Astrocyte (in vitro differentiated cells and primary cell): ENCODE results near the gene ATF7. TPM values are rescaled to one million over a fixed set of nuclear protein-coding genes. Genes with fewer than 3 reads are reported as not detected.

Source experiments
- DNase-seq: peaks from one replicate; pipeline ENCODE4 v3.0.0-alpha.2; 2010; ENCODE audit warnings: low read depth
- FAIRE-seq: peaks from 2 replicates; lab custom pipeline; 2011; peaks lifted over from hg19 to GRCh38; lab: Jason Lieb, UNC
- H2AFZ ChIP-seq: 2 replicates; pipeline ENCODE4 v1.6.0; 2012; ENCODE audit warnings: low read depth, low read length, inconsistent platforms
- H3K27ac ChIP-seq: 2 replicates; pipeline ENCODE4 v1.5.1; 2011; ENCODE audit warnings: low read depth, low read length, inconsistent platforms
- H3K27me3 ChIP-seq: 2 replicates; pipeline ENCODE4 v1.6.0; 2011; ENCODE audit warnings: low read length, inconsistent platforms; ENCODE audit not compliant: insufficient read depth
- H3K36me3 ChIP-seq: 2 replicates; pipeline ENCODE4 v1.5.1; 2011; ENCODE audit warnings: low read length, inconsistent platforms; ENCODE audit not compliant: insufficient read depth
- H3K4me1 ChIP-seq: 2 replicates; pipeline ENCODE4 v1.5.1; 2011; ENCODE audit warnings: low read length, inconsistent platforms; ENCODE audit not compliant: insufficient read depth
- H3K4me2 ChIP-seq: 2 replicates; pipeline ENCODE4 v1.6.0; 2012; ENCODE audit warnings: low read length, inconsistent platforms
- H3K4me3 ChIP-seq: 2 replicates; pipeline ENCODE4 v1.5.1; 2011; ENCODE audit warnings: low read depth, mild to moderate bottlenecking, low read length, inconsistent platforms; ENCODE audit not compliant: insufficient read depth
- H3K79me2 ChIP-seq: 2 replicates; pipeline ENCODE4 v1.6.0; 2012; ENCODE audit warnings: mild to moderate bottlenecking, low read length, inconsistent platforms; ENCODE audit not compliant: insufficient read depth
- H3K9ac ChIP-seq: 2 replicates; pipeline ENCODE4 v1.6.0; 2012; ENCODE audit warnings: mild to moderate bottlenecking, low read length, inconsistent platforms
- H3K9me3 ChIP-seq: 2 replicates; pipeline ENCODE4 v1.5.1; 2012; ENCODE audit warnings: low read depth, mild to moderate bottlenecking, low read length, inconsistent platforms; ENCODE audit not compliant: insufficient read depth
- H4K20me1 ChIP-seq: 2 replicates; pipeline ENCODE4 v1.6.0; 2012; ENCODE audit warnings: low read length, inconsistent platforms; ENCODE audit not compliant: insufficient read depth
- H3K27ac Mint-ChIP-seq: one replicate; pipeline ENCODE4 v1.8.0; 2021; ENCODE audit warnings: mild to moderate bottlenecking, mixed read lengths; ENCODE audit not compliant: unreplicated experiment
- H3K27me3 Mint-ChIP-seq: one replicate; pipeline ENCODE4 v1.8.0; 2021; ENCODE audit warnings: low read depth, mixed read lengths; ENCODE audit not compliant: unreplicated experiment
- H3K36me3 Mint-ChIP-seq: one replicate; pipeline ENCODE4 v1.8.0; 2021; ENCODE audit warnings: low read depth, mixed read lengths; ENCODE audit not compliant: unreplicated experiment
- H3K4me1 Mint-ChIP-seq: one replicate; pipeline ENCODE4 v1.8.0; 2021; ENCODE audit warnings: low read depth, mixed read lengths; ENCODE audit not compliant: unreplicated experiment
- H3K4me3 Mint-ChIP-seq: one replicate; pipeline ENCODE4 v1.8.0; 2021; ENCODE audit warnings: mild to moderate bottlenecking, moderate library complexity, mixed read lengths; ENCODE audit not compliant: unreplicated experiment
- H3K9me3 Mint-ChIP-seq: one replicate; pipeline ENCODE4 v1.8.0; 2021; ENCODE audit warnings: mild to moderate bottlenecking, mixed read lengths; ENCODE audit not compliant: unreplicated experiment
- CTCF ChIP-seq: IDR thresholded peaks from 2 replicates; pipeline ENCODE4 v1.5.1; 2011; ENCODE audit warnings: low read depth, mild to moderate bottlenecking, inconsistent platforms, low read length, moderate library complexity; ENCODE audit not compliant: insufficient read depth
- EZH2 ChIP-seq: IDR thresholded peaks from 2 replicates; pipeline ENCODE4 v1.6.1; 2012; ENCODE audit warnings: mild to moderate bottlenecking, low read length, inconsistent platforms; ENCODE audit not compliant: insufficient read depth
- total RNA-seq: library from RNA; stranded (reverse); gene quantifications from 2 replicates; pipeline ENCODE4 v1.2.1, GENCODE V29; 2021

The ATF7 gene
- total RNA-seq, 1 donor from 2014 or later = 38.3 TPM

- Histone ChIP-seq H3K4me3 (peak overlapping the region; percentile 27), H3K9me3 (no peaks in the 10 kb centered on the region), H3K9ac (peak overlapping the region; percentile 63), H4K20me1 (no peaks in the 10 kb centered on the region), H3K27ac (peak overlapping the region; percentile 85), H3K27me3 (no peaks in the 10 kb centered on the region), H3K36me3 (peaks cover 4% of the 10 kb centered on the region), H2AFZ (peak overlapping the region; percentile 6), H3K79me2 (no peaks in the 10 kb centered on the region), H3K4me1 (peaks cover 24% of the 10 kb centered on the region), H3K4me2 (peak overlapping the region; percentile 75)
- Mint-ChIP-seq H3K4me3 (no peak overlapping the region), H3K36me3 (peaks cover 6% of the 10 kb centered on the region), H3K27me3 (no peaks in the 10 kb centered on the region), H3K9me3 (no peaks in the 10 kb centered on the region), H3K4me1 (peaks cover 21% of the 10 kb centered on the region), H3K27ac (peak overlapping the region; percentile 94)
- DNase-seq = peak; percentile 92
- TF ChIP-seq CTCF (no peak), EZH2 (no peak)
- no peak for FAIRE-seq
These were observed 32.9 kb upstream of the ATF7 start for GRCh38 chr12:53659011-53659551.

GRCh38 chr12:53657041-53657440 lies 30.9 kb upstream of the ATF7 start:
- Mint-ChIP-seq H3K4me3 (no peak overlapping the region), H3K36me3 (peaks cover 2% of the 10 kb centered on the region), H3K27me3 (no peaks in the 10 kb centered on the region), H3K27ac (no peak overlapping the region), H3K9me3 (no peaks in the 10 kb centered on the region), H3K4me1 (peaks cover 23% of the 10 kb centered on the region)
- Histone ChIP-seq H3K79me2 (no peaks in the 10 kb centered on the region), H3K4me2 (no peak overlapping the region), H3K4me3 (no peak overlapping the region), H2AFZ (no peak overlapping the region), H3K36me3 (no peaks in the 10 kb centered on the region), H4K20me1 (no peaks in the 10 kb centered on the region), H3K9me3 (no peaks in the 10 kb centered on the region), H3K9ac (no peak overlapping the region), H3K27ac (no peak overlapping the region), H3K27me3 (no peaks in the 10 kb centered on the region), H3K4me1 (peaks cover 31% of the 10 kb centered on the region)
- DNase-seq (no peak), FAIRE-seq (no peak)
- TF ChIP-seq CTCF (no peak), EZH2 (no peak)

- DNase-seq (no peak), FAIRE-seq (no peak)
- Histone ChIP-seq H3K79me2 (no peaks in the 10 kb centered on the region), H3K27me3 (no peaks in the 10 kb centered on the region), H3K9ac (no peak overlapping the region), H3K36me3 (no peaks in the 10 kb centered on the region), H4K20me1 (no peaks in the 10 kb centered on the region), H2AFZ (no peak overlapping the region), H3K4me2 (no peak overlapping the region), H3K4me1 (peaks cover 21% of the 10 kb centered on the region), H3K9me3 (no peaks in the 10 kb centered on the region), H3K4me3 (no peak overlapping the region), H3K27ac (no peak overlapping the region)
- Mint-ChIP-seq H3K27ac (no peak overlapping the region), H3K4me1 (peaks cover 13% of the 10 kb centered on the region), H3K9me3 (no peaks in the 10 kb centered on the region), H3K4me3 (no peak overlapping the region), H3K36me3 (no peaks in the 10 kb centered on the region), H3K27me3 (no peaks in the 10 kb centered on the region)
- no peak for TF ChIP-seq EZH2
- no peak for TF ChIP-seq CTCF
These were observed 27.4 kb upstream of the ATF7 start for GRCh38 chr12:53653595-53653994.
